ENCODE results near the gene NXPH4.
A peak's percentile ranks its signal among the peaks of the same experiment; 100 is the strongest.

NXPH4 gene

DNA sequence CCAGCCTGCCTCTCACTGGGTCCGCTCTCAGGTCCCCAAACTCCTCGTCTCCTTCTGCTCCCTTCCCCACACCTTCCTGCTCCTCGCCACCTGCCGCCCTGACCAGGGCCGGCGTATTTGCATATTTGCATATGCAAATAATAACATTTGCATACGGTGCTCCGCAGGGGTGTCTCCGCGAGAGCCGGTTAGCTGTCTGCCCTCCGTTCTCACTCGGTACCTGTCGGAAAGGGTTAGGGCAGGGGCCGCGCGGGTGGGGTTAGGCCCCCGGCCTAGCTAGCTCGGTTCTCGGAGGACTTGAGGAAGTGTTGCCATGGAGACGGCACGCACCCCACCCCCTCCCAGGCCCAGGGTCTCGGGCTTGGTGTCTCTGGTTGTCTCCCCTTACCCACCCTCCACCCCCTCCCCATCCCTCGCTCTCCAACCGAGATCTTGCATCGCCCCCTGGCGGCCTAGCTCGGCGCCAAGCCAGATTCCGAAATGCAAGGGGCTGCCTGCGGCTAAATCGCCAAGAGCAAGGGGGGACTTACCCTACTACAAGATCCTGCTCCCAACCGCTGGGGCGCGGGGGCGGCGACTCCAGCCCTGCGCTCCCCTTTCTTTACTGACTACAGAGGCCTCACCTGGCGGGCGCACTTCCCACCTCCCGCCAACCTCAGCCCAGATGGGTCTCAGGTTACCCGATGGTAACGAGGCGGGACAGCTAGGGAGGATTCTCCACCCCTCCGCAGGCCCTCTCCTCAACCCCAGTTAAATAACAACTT, 26.3 kb downstream of the NXPH4 start:
- peak; percentile 64 for DNase-seq (ENCODE audit: low spot score)

DNA sequence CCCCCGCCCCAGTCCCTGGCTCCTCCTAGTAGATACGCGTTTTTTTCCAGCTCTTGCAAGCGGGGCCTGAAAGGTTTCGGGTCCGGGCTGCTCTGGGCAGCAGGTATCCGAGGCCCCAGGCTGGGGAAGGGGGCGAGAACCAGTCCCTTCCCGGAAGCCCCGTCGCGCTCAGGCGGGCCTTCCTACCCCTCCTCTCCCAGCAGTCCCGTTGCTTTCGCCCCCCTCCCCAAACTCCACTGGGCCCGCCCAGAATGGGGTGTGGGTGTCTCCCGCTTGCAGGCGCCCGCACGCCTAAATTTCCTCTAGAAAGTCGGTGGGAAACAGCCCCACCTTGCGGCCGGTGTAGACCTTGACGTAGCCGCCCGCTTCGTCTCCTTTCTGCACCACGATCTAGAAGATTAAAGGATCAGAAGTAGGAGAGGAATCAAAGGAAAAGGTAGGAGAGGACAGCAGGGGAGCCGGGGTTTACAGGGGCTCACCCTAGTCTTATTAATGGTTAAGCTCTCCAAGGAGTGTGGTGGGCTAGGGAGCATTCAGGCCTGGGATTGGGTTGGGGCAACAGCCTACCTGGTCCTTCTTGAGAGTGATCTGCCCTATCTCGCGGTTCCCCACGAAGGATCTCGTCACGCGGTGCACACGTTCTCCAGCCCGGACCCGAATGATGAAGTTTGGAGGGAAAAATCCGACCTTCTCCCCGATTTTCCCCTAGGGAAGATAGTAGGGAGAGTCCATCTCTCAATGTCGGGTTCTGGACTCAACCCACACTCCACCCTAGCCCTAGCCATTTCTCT, 27.1 kb downstream of the NXPH4 start:
- DNase-seq (ENCODE audit: low spot score), result peak; percentile 82

DNA sequence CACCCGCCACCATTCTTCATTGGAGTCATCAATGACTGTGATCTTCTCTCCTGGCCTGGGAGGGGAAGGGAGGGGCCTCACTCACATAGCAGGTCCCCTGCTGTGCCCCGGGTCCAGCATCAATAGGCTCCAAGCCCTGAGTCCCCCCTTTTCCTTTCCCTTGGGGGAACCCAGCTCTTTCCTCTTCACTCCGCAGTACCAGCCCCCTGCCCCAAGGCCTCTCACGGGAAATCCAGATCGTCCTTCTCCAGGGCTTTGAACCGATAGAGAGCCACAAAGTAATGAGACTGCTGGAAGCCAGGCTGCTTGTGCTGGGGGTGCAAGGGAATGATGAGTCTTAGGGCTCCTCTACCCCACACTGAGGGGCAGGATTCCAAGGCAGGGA, 27.7 kb downstream of the NXPH4 start:
- DNase-seq (ENCODE audit: low spot score), result no peak

DNA sequence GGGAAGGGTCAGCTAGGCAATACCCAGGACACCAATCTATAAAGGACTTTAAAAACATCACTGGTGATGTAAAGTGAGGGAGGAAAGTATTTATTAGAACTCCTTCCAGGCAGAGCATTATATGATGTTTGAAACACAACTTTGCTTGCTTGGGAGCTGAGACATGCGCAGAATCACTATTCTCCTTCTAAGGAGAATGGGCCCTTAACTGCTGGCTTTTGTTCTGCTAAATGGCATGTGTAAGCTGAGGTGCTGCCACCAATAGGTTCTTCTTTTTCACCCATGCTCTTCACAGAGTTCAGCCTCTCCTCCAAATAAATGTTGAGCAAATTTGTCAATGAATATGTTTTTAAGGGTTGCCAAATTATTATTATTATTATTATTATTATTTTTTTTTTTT, 30.4 kb downstream of the NXPH4 start:
- no peak for DNase-seq (ENCODE audit: low spot score)

DNA sequence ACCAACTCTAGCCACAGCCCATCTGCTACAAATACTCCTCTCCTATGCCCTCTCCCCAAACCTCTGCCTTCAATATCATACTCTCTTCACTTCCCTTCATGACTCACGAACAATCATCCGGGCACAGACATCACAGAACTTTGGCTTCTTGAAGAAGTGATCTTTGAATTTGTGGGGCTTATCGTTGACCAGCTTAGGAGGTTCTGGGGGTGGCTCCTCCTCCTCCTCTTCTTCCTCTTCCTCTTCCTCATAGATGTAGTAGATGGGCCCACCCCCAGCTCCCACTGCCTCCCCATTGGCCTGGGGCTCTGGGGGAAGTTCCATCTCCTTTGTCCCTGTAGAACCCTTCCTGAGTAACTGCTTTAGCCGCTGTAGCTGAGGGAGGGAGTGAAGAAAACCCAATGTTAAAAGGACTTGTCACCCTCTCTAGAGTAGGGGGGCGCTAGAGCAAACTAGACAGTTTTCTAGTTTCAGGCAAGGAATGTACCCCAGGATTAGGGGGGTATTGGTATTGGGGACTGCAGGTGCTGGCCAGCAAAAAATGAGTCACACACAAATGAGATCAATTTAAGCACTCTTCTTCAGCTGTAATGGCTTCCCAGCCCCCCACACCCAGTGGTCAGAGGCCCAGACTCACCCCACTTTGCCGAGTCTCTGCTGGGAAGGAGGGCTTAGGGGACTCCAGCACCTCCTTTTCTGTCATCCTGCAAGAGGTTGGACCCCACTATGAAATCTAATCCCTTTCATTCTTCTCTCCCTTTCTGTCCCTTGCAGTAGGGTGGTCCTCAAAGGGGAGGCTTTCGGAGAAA, 32.5 kb downstream of the NXPH4 start:
- DNase-seq (ENCODE audit: low spot score), result no peak

DNA sequence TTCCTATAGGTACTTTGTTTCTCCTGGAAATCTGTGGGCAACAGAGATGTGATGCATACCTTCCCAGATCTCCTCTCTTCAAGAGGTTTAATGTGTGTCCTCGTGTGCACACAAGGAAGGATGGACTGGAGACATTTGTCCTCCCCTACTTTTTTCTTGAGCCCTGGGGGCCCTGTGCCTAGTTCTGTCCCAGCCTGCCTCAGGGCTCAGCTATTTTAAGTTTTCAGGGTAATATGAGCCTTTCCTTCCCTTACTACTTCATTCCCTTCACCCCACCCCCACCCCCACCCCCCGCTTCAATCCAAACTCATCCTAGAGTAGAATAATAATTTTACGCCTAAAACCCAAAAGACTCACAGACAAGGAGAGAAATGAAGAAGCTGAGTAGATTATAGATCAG, 33.9 kb downstream of the NXPH4 start:
- no peak for DNase-seq (ENCODE audit: low spot score)

DNA sequence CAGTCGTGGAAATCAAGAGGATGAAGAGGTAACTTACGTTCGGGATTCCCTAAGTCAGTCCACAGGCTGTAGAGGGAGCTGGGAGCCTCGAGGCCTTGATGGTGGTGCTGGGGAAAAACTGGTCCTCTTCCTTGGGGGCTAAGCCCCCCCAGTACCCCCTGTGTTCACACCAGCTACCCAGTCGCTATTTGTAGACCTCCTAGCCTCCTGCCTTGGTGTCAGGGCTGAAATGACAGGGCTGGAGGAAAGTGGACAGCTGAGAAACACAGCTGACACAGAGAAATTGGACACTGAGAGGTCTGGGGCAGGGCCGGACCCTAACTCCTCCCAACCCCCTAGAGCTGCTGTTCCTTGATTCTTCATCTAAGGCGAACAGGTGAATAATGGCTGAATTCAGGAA, 34.4 kb downstream of the NXPH4 start, which contains the start of gene STAC3:
TSS of gene STAC3 (minus strand) at position 232 of the 400 bp plus-strand sequence. CDS start 1,551 bp downstream, outside the sequence.
- DNase-seq (ENCODE audit: low spot score), result no peak

DNA sequence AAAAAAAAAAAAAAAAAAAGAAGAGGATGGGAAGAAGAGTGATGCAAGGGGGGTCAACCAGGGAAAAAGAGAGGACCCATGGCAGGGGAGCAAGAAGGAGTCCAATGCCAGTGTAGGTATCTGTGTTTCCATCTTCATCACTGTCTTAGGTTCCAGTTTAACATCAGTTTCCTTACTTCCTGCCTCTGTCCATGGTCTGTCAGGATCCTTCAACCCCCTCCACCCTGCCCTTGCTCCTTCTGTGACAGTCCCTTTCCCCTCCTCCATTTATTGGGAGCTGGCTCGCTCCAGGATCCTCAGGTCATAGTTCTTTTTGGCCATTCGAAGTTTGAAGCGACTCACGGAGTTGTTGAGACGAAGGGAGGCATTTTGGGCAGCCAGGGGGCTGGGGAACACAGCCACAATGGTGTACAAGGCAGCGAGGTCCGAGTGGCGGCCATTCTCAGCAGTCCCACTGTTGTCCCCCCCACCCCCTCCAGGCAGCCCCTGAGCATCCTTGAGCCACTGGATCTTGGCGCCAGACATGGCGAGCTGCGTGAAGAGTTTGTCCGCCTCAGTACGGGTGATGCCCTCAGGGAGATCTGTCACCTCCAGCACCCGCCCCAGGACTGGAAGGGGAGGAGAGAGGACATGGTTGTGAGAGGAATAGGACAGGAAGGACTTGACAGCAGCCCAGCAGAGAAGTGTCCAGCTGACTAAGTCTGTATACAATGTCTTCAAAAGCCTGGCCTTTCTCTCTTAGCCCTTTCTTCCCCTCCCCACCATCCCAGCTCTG, 38.1 kb downstream of the NXPH4 start:
- DNase-seq (ENCODE audit: low spot score), result no peak

DNA sequence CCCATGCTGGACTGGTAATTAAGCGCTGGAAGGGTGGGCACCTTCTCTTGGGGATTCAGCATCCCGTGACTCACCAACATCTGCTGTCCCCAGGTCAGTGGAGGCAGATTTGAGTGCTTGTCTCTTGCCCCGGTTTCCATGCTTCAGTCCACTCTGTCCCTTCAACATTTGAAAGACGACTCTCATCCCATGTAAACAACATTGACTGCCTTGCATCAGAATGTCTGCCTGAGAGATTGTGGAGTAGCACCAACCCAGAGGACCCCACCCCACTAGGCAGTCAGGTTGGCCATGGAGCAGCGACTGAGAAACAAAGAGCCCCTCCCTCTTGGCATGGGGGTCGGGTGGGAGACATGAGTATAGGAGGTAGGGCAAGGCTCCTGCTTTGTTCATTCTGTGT, 39.3 kb downstream of the NXPH4 start:
- no peak for DNase-seq (ENCODE audit: low spot score)

DNA sequence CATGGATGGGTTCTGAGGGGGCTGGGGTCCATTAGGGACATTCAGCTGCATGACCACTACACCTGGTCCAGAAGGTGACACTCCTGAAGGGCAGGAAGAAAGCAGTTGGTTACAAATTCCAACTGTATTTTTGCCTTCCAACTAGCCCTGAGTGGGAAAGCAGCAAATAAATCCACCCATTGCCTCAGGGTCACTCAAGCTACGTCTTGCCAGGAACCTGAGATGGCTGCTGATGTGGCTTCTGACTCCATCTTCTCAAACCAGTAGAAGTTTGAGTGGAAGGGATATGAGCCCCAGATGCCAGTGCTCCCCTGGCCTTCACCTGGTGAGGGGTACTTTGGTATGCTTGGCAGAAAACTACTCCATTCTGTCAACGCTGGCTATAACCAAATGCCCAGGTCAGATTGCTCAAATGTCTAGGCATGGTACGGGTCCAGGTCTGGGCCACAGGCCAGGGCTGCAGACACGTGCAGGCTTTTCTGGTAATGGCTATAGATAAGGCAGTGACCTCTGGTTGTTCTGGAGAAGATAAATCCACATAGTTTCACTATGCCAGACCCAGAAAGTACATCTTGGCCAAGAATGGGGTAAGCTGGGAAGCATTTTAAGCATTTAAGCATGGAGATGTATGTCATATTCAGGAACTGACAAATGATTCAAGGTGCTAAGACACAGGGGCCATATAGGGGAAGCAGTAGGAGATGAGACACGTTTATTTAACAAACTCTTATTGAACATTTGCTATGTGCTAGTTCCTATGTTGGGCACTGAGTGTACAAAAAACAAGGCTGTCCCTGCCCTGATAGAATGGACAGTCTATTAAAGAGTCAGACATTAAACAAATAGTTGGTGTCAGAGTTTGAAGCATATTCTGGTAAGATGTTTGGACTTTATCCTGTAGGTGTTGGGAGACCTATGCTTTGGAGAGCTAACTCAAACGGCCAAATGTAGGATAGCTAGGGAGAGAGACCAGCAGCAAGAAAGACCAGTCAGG, 42.7 kb downstream of the NXPH4 start:
- no peak for DNase-seq (ENCODE audit: low spot score)

DNA sequence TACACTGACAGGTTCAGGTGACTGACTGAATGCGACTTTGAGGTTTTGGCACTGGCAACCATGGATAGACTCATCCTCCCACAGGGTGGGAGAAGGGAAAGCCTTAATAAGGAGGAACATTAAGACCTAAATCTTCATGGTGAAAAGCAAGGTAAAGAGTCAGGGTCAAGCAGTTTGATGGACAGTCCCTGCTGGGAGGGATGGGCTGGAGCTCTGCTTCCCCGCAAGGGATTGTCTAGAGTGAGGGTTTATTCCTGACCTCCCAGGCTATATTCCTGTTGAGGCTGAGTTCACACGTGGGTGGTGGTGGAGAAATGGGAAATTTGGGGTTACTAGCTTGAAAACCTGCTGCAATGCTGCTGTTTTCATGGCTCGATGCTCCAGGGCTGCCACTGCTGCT, 43.8 kb downstream of the NXPH4 start:
- no peak for DNase-seq (ENCODE audit: low spot score)

DNA sequence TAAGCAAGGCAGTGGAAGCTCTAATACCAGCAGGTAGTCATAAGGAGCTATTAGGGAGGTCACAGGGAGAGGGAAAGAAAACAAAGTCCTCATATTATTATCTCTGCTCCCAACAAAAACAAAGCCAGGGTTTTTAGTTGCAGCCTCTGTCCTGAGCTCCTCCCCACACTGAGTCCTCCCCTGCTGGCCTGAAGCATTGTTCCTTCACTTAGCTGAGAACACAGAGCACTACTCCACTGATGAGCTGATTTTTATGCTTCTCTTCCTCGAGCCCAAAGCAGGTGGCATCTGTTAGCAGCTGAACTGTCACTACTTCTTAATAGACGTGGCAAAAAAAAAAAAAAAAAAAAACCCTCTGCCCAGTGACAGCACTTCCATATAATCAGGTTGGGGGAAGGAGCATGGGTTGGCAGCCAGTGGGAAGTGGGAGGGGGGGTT, 44.9 kb downstream of the NXPH4 start:
- no peak for DNase-seq (ENCODE audit: low spot score)

DNA sequence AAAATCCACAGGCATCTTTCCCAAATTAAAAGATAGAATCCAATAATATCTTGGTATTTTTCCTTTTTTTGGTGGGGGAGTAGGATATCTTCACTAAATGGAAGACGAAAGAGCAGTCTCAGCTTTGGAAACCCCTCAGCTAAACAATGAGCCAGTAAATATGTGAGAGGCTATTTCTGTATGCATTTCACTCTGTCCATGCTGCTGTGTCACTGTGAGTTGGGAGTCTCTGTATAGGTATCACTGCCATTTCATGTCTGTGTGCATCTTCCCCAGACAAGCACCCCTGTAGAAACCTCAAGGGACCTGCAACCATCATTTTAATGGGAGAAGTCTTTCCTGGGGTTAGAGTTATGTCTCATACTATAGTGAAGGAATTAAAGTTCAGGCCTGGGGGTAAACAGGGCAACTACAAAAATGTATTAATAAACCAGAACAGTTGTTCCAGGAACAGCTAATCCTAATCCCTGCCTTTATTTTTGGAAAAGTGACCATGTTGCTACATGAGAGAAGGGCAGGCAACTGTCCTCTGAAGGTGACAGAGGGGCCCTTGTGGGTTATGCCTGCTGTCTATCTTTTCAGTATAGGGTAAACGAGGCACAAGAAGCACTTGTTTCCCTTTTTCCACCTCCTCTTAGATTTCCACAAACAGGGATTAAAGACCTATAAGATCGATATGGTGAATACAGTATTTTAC, 45.7 kb downstream of the NXPH4 start:
- DNase-seq (ENCODE audit: low spot score), result no peak

DNA sequence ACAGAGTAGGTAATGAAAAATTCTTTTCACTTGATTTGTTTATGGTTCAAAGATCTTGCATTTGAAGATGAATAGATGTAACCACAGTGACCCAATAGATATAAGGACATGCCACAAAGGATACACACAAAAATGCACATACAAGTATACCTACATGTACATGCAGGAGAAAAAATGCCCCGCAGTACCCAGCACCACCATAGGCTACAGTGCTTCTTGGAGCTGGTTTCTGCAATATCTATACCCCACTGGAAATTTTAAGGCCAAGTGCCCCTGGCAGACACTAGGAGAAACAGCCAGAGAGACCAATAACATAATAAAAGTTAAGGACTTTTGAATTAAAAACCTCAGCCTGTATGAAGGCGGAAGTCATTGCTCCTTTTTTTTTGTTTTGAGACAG, 46.5 kb downstream of the NXPH4 start:
- DNase-seq (ENCODE audit: low spot score), result no peak

DNA sequence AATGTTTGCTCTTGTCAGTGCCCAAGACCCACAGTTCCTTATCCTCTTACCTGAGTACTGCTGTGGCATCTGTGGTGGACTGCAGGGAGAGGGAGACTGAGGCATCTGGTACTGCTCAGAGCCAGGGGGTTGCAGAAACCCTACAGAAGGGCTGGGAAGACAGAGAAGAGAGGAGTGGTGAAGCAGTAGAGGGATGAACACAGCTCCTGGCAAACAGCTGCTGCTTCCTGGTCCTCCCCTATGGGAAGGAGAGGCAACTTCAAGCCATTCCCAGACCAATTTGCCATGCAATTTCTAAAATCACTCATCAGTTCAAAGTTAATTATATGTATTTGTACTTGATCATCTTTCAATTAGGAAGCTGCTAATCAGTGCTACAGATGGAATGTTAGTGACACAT, 50.1 kb downstream of the NXPH4 start:
- DNase-seq (ENCODE audit: low spot score), result no peak

DNA sequence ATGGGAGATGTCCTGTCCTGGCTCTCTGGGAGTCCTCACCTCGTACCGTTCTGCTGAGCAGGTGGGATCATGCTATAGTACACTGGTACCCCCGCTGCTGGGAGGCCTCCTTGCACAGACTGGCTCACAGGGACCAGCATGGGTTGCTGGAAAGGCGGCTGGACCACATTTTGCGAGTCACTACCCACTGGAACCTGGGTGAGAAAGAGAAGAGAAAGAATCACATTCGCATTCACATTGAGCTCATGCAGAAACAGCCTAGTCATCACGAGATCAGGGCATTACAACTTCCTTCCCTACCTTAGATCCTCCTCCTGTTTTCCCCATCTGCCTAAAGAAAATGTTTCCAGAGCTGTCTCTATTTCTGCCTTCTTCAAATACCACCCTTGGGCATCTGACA, 51.7 kb downstream of the NXPH4 start:
- no peak for DNase-seq (ENCODE audit: low spot score)

DNA sequence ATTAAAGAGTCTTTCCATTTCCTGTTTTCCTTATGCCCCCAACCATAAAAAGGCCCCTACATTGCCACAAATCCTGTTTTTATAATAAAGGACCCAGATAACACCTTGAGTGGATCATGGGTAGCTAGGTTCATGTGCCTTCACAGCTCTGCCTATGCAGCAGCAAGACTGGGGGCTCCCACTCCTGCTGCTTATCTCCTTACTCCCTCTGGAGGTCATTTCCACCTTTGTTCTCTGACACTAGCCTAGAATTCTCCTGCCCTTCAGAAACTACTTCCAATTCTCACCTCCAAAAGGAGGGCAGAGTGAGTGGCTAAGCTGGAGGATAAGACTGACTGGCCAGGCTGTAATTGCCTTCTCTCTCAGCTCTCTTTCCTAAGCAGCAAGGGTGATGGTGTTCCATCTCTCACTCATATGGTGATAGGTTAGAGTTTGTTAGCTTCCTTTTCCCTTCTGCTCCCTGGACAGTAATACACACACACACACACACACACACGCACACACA, 54.4 kb downstream of the NXPH4 start:
- DNase-seq (ENCODE audit: low spot score), result no peak

DNA sequence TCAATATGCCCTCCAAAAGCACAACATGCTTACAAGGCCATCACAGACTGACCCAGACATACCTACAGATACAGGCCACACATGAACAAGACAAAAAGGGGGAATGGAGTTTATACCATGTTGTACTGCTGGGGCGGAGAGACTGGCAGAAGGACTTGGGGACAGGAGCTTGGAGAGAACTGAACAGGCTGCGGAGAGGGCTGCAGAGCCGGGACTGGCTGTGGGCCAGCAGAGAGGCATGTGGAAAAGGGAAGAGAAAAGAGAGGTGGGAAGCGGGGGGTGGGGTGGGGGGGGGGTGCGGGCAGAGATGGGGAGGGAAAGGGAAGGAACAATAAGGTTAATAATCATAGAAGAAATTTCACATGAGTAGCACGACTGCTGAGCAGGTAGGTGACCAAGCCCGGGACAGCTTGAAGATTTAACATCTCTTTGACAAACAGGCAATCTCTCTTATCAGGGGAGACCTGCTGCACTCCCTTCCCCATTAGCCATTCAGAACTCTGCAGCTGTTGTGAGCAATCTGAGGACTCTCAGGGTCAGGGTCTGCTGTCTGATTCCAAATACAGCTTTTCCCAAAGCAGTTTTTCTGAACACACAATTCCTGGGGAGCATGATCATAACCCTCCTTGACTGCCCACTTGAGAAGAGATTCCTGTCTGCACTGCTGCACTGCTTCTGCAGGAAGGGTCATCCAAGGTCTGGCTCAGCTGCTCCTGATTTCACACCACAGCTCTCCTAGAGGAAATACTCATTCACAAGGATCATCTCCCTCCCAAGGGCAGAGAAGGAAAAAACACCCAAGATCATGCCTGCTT, 56.0 kb downstream of the NXPH4 start:
- DNase-seq (ENCODE audit: low spot score), result no peak

DNA sequence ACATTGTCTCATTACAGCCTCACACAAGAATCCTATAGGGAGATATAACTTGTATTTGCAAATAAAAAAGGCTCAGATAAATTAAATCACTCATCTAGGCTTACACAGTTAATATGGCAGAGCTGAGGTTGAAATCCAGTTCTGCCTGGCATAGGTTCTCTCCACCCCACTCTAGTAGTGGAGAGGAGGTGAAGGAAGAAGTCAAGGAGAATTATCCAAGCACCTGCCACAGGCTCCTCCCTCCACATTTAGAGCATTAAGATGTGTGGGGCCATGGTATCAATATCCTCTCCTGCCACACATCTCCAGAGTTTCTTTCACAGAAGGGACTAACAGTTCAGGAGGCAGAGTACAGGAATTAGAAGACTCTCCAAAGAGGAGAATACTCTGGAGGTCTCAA, 56.9 kb downstream of the NXPH4 start:
- no peak for DNase-seq (ENCODE audit: low spot score)
